IPS-18c (cell line): Measurements from ENCODE around the gene HDC.

ENCODE experiments used
- H3K4me3 ChIP-seq: 2 replicates; pipeline ENCODE4 v1.7.0; 2013; ENCODE audit warnings: low read depth, mild to moderate bottlenecking, low read length, moderate library complexity; ENCODE audit not compliant: insufficient read depth
- H3K9me3 ChIP-seq: one replicate; pipeline ENCODE4 v1.6.1; 2013; ENCODE audit warnings: mild to moderate bottlenecking, low read length, moderate library complexity; ENCODE audit not compliant: control insufficient read depth, insufficient read depth

Gene HDC

GRCh38 chr15:50260969-50261496, 4.5 kb downstream of the HDC start:
- Histone ChIP-seq H3K9me3 (no peaks in the 10 kb centered on the region), H3K4me3 (no peak overlapping the region)

GRCh38 chr15:50259276-50259675, 6.2 kb downstream of the HDC start:
- Histone ChIP-seq H3K9me3 (no peaks in the 10 kb centered on the region), H3K4me3 (no peak overlapping the region)

GRCh38 chr15:50257924-50258323, 7.6 kb downstream of the HDC start:
- no peak overlapping the region for H3K4me3 ChIP-seq

GRCh38 chr15:50257332-50257731, 8.2 kb downstream of the HDC start:
- H3K4me3 ChIP-seq: no peak overlapping the region
- no peaks in the 10 kb centered on the region for H3K9me3 ChIP-seq

More at GRCh38 chr15:50257924-50258323, 7.6 kb downstream of the HDC start:
- no peaks in the 10 kb centered on the region for H3K9me3 ChIP-seq

GRCh38 chr15:50256188-50257041, 9.1 kb downstream of the HDC start:
- no peak overlapping the region for H3K4me3 ChIP-seq

GRCh38 chr15:50252556-50252955, 13.0 kb downstream of the HDC start:
- Histone ChIP-seq H3K4me3 (no peak overlapping the region), H3K9me3 (no peaks in the 10 kb centered on the region)

More at GRCh38 chr15:50256188-50257041, 9.1 kb downstream of the HDC start:
- H3K9me3 ChIP-seq: no peaks in the 10 kb centered on the region

GRCh38 chr15:50251638-50252182, 13.8 kb downstream of the HDC start:
- H3K9me3 ChIP-seq: no peaks in the 10 kb centered on the region

GRCh38 chr15:50250760-50251394, 14.6 kb downstream of the HDC start:
- Histone ChIP-seq H3K4me3 (no peak overlapping the region), H3K9me3 (no peaks in the 10 kb centered on the region)

More at GRCh38 chr15:50251638-50252182, 13.8 kb downstream of the HDC start:
- no peak overlapping the region for H3K4me3 ChIP-seq

GRCh38 chr15:50249704-50250103, 15.8 kb downstream of the HDC start:
- H3K9me3 ChIP-seq: no peaks in the 10 kb centered on the region
- H3K4me3 ChIP-seq: no peak overlapping the region

GRCh38 chr15:50248994-50249582, 16.4 kb downstream of the HDC start:
- no peak overlapping the region for H3K4me3 ChIP-seq

GRCh38 chr15:50247819-50248655, 17.5 kb downstream of the HDC start:
- H3K9me3 ChIP-seq: no peaks in the 10 kb centered on the region
- H3K4me3 ChIP-seq: no peak overlapping the region; the same call in 1 of the 2 replicates

More at GRCh38 chr15:50248994-50249582, 16.4 kb downstream of the HDC start:
- H3K9me3 ChIP-seq: no peaks in the 10 kb centered on the region

GRCh38 chr15:50246631-50247030, 18.9 kb downstream of the HDC start:
- H3K9me3 ChIP-seq: no peaks in the 10 kb centered on the region
- H3K4me3 ChIP-seq: no peak overlapping the region

- H3K9me3 ChIP-seq: no peaks in the 10 kb centered on the region
- H3K4me3 ChIP-seq: no peak overlapping the region
Measured at GRCh38 chr15:50244959-50245624, 20.4 kb downstream of the HDC start.

GRCh38 chr15:50244153-50244552, 21.4 kb downstream of the HDC start:
- no peaks in the 10 kb centered on the region for H3K9me3 ChIP-seq
- H3K4me3 ChIP-seq: no peak overlapping the region

GRCh38 chr15:50241684-50242450, 23.7 kb downstream of the HDC start:
- no peak overlapping the region for H3K4me3 ChIP-seq
- H3K9me3 ChIP-seq: no peaks in the 10 kb centered on the region

- no peak overlapping the region for H3K4me3 ChIP-seq
- H3K9me3 ChIP-seq: no peaks in the 10 kb centered on the region
Measured at GRCh38 chr15:50238255-50238654, 27.3 kb downstream of the HDC start.
